C4-2B (cell line): ENCODE measurements around the gene KDM2A.
A peak's percentile ranks its signal among the peaks of the same experiment; 100 is the strongest.

Source experiments
- H3K27ac ChIP-seq: fragments of 450-650 bp; 2 replicates; pipeline ENCODE4 v1.5.1; 2017
- CTCF ChIP-seq: fragments of 450-650 bp; conservative IDR thresholded peaks from 2 replicates; pipeline ENCODE4 v1.5.1; 2017; ENCODE audit warnings: mild to moderate bottlenecking
- ZFX ChIP-seq: fragments of 450-650 bp; IDR thresholded peaks from 2 replicates; pipeline ENCODE4 v1.6.1; 2017

The KDM2A gene

DNA sequence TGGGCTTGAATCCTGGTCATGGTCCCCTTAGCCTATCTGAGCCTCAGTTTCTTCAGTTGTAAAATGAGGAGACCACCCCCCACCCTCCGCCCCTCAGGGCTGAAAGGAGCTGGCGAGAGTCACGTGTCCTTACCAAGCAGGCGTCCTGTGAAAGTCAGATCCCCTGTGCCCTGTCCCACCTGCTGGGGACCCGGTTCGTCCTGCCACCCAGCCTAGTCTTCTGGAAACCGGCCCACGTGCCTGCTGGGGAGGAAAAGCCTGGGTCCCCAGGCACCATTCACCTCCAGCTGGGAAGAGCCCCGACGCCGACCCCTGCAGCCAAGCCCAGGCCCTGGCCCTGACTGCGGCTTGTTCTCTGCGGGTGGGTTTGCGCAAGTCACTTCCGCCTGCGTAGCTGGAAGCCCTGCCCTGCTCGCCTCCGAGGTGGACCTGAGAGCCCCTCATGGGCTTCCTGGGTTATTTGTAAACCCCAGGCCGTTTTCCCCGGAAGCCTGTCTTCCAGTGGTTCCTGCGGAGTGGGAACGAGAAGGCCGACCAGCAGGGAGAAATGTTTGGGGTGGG, 183.6 kb downstream of the KDM2A start:
- peak overlapping the region; percentile 92 for H3K27ac ChIP-seq
- TF ChIP-seq CTCF, result no peak
- TF ChIP-seq ZFX, result no peak

- TF ChIP-seq ZFX (peak; percentile 54; the same call in 1 of the 2 replicates), CTCF (no peak)
- peak within 1 kb of the TSS; percentile 92 for H3K27ac ChIP-seq
These were observed 184.2 kb downstream of the KDM2A start, which contains the start of gene SSH3 for GRCh38 chr11:67303132-67303834. SSH3 (plus strand) TSS chr11:67303530; CDS start chr11:67303626, 96 bp downstream.

- peak overlapping the region; percentile 92 for H3K27ac ChIP-seq
- TF ChIP-seq ZFX, result peak; percentile 29; the same call in 1 of the 2 replicates
- TF ChIP-seq CTCF, result no peak
These were observed 184.9 kb downstream of the KDM2A start for GRCh38 chr11:67303835-67304411.

DNA sequence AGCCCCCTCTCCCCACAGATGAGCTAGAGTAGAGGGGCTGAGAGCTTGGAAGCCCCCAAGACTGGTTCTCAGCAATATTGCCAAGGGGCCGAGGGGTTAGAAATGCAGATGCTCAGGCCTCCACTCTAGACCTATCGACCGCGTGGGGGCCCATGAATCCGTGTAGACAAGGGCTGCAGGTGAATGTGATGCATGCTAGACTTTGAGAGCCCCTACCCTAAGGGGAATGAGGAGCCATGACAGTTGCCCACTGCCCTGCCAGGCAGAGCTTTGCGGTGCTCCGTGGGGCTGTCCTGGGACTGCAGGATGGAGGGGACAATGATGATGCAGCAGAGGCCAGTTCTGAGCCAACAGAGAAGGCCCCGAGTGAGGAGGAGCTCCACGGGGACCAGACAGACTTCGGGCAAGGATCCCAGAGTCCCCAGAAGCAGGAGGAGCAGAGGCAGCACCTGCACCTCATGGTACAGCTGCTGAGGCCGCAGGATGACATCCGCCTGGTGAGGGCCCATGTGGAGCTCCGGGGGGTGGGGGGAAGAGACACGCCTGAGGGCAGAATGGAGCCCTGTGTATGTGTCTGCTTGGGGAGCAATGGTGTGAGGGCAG, 185.5 kb downstream of the KDM2A start:
- peak overlapping the region; percentile 92 for H3K27ac ChIP-seq

DNA sequence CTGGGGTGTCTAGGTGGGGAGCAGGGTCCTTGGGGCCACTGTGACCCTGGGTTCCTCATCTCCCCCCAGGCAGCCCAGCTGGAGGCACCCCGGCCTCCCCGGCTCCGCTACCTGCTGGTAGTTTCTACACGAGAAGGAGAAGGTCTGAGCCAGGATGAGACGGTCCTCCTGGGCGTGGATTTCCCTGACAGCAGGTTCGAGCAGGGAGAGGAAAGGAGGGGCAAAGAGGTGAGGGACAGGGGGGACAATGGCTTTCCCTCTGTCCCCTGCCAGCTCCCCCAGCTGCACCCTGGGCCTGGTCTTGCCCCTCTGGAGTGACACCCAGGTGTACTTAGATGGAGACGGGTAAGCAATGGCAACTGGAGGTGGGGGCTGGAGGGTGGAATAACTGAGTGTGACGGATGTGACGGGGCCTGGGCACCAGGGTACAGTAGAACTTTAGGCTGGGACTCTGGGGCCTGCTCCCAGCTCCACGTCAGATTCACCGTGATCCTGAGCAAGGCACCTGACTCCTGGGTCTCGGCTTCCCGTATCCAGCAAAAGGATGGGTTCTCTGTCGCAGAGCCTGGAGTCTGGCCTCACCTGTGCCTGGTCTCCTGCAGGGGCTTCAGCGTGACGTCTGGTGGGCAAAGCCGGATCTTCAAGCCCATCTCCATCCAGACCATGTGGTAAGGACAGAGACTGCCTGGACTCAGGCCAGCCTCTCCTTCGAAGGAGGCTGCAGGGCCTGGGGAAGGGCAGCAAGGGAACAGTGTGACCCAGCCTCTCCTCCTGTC, 187.9 kb downstream of the KDM2A start:
- TF ChIP-seq CTCF, result no peak
- TF ChIP-seq ZFX, result no peak
- H3K27ac ChIP-seq, result no peak overlapping the region

More for the DNA sequence above, 185.5 kb downstream of the KDM2A start:
- TF ChIP-seq CTCF (no peak), ZFX (no peak)

GRCh38 chr11:67307545-67308001, 188.5 kb downstream of the KDM2A start:
- H3K27ac ChIP-seq, result no peak overlapping the region
- TF ChIP-seq ZFX (no peak), CTCF (no peak)
